Measurements from ENCODE around the gene SLC10A1. TPM values are rescaled to one million over a fixed set of nuclear protein-coding genes. Genes with fewer than 3 reads are reported as not detected.

The SLC10A1 gene
- total RNA-seq, 1 experiment from 2014 or later: not detected

DNA sequence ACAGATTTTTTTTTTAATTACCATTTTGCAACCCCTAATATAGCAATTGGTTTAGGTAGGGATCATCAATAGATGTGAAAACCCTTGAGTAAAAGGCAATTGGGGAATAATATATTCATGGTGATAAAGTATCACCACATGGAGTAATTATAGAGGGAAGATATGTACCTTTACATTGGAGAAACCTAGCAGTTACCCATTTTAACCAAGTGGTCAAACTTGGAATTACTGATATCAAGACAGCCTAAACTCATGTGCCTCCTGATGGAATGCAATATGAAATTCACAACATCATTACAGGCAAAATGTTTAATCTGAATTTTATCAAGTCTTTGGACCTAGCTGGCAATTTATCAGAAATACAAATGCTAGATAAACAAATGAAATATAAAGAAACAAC, 6.7 kb upstream of the SLC10A1 start:
- no peak overlapping the region for H3K27ac ChIP-seq (ENCODE audit: low read depth, low read length, poor library complexity, severe bottlenecking)
- TF ChIP-seq, protein P1, sequence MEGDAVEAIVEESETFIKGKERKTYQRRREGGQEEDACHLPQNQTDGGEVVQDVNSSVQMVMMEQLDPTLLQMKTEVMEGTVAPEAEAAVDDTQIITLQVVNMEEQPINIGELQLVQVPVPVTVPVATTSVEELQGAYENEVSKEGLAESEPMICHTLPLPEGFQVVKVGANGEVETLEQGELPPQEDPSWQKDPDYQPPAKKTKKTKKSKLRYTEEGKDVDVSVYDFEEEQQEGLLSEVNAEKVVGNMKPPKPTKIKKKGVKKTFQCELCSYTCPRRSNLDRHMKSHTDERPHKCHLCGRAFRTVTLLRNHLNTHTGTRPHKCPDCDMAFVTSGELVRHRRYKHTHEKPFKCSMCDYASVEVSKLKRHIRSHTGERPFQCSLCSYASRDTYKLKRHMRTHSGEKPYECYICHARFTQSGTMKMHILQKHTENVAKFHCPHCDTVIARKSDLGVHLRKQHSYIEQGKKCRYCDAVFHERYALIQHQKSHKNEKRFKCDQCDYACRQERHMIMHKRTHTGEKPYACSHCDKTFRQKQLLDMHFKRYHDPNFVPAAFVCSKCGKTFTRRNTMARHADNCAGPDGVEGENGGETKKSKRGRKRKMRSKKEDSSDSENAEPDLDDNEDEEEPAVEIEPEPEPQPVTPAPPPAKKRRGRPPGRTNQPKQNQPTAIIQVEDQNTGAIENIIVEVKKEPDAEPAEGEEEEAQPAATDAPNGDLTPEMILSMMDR (conservative IDR thresholded peaks at IDR 0.05; ENCODE audit: low read depth, low read length): peak; percentile 29; the same call in 1 of the 2 replicates
- no peak for TF ChIP-seq EZH2 (IDR thresholded peaks at IDR 0.05; ENCODE audit: borderline replicate concordance, low read depth, low read length, poor library complexity, severe bottlenecking)
- H3K4me3 ChIP-seq (ENCODE audit: low read depth, low read length, poor library complexity, severe bottlenecking): no peak overlapping the region
- no TSS peak for BruUV-seq (replicated peaks)
- no peaks in the 10 kb centered on the region for H3K36me3 ChIP-seq (ENCODE audit: insufficient read depth, low read length, poor library complexity, severe bottlenecking)
- no peaks in the 10 kb centered on the region for H3K4me1 ChIP-seq (ENCODE audit: insufficient read depth, low read length, poor library complexity, severe bottlenecking)
- DNase-seq (ENCODE audit: low spot score): no peak
- H3K27me3 ChIP-seq (replicated peaks; ENCODE audit: insufficient read depth, low read depth, low read length, poor library complexity): peaks cover 4% of the 10 kb centered on the region
- ChIA-PET CTCF (no interaction called here), POLR2A (ENCODE audit: low non-redundant PET) (no interaction called here)
- H3K9me3 ChIP-seq (ENCODE audit: low read depth, low read length, poor library complexity, severe bottlenecking): no peaks in the 10 kb centered on the region
- intact Hi-C loops (cut with micrococcal nuclease; ENCODE audit: unreplicated experiment): no loop called here

DNA sequence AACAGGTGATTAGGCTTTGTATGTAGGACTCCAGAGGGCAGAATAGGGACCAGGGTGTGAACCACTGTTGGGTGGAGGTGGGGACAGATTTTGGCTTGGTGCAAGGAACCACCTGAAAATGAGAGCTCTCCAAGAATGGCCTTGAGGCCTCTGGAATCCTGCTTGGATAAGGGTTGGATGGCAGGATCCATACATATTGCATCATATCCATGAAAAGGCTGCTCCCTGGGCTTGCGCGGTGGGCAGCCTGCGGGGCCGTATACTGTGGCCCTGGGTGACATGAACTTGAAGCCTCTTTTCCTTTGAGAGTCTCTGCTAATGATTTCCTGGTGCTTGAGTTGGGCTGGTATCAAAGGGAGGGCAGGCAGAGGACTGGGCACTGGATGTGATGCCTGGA, 1.3 kb upstream of the SLC10A1 start:
- TF ChIP-seq EZH2 (IDR thresholded peaks at IDR 0.05; ENCODE audit: borderline replicate concordance, low read depth, low read length, poor library complexity, severe bottlenecking): no peak
- TF ChIP-seq, protein P1 (conservative IDR thresholded peaks at IDR 0.05; ENCODE audit: low read depth, low read length): no peak
- Histone ChIP-seq H3K4me3 (ENCODE audit: low read depth, low read length, poor library complexity, severe bottlenecking) (no peak overlapping the region), H3K9me3 (ENCODE audit: low read depth, low read length, poor library complexity, severe bottlenecking) (no peaks in the 10 kb centered on the region), H3K36me3 (ENCODE audit: insufficient read depth, low read length, poor library complexity, severe bottlenecking) (no peaks in the 10 kb centered on the region), H3K4me1 (ENCODE audit: insufficient read depth, low read length, poor library complexity, severe bottlenecking) (no peaks in the 10 kb centered on the region), H3K27me3 (replicated peaks; ENCODE audit: insufficient read depth, low read depth, low read length, poor library complexity) (no peaks in the 10 kb centered on the region), H3K27ac (ENCODE audit: low read depth, low read length, poor library complexity, severe bottlenecking) (no peak overlapping the region)
- intact Hi-C loops (cut with micrococcal nuclease; ENCODE audit: unreplicated experiment): no loop called here
- ChIA-PET CTCF (no interaction called here), POLR2A (ENCODE audit: low non-redundant PET) (no interaction called here)
- DNase-seq (ENCODE audit: low spot score): no peak
- BruUV-seq (replicated peaks): no TSS peak

DNA sequence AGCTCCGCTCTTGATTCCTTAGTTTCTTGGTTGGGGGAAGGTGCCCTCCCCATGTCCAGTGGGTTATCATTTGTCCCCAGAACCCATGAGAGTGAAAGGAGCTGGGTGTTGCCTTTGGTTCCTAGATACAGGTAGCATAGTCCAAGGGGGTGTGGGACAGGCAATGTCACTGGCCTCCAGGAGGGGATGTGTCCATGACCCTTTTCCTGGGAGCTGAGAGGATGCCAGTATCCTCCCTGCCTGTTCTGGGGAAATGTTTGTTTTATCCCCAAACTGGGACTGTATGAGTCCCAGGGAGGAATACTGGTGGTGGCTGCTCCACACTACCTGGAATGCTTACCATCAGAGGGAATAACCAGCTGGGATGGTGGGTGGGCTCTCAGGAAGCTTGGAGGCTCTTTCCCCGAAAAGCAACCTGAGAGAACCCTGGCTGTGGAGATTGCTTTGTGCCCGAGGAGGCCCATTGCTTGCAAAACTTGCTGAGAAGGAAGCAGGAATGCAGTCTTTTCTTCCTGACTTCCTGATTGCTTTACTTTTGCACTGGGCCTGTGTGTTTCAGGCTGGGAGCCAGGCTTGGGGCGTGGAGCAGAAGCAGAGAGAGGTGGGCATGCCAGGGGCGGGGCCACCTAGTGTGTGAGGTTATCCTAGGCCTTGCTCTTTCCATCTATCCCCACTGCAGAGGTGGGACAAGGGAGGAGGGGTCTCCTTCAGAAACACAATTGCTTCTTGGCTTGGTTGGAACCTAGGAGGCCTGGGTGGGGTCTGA, 715 bp upstream of the SLC10A1 start:
- Histone ChIP-seq H3K4me3 (ENCODE audit: low read depth, low read length, poor library complexity, severe bottlenecking) (no peak overlapping the region), H3K4me1 (ENCODE audit: insufficient read depth, low read length, poor library complexity, severe bottlenecking) (no peaks in the 10 kb centered on the region), H3K27me3 (replicated peaks; ENCODE audit: insufficient read depth, low read depth, low read length, poor library complexity) (no peaks in the 10 kb centered on the region), H3K9me3 (ENCODE audit: low read depth, low read length, poor library complexity, severe bottlenecking) (no peaks in the 10 kb centered on the region), H3K27ac (ENCODE audit: low read depth, low read length, poor library complexity, severe bottlenecking) (no peak overlapping the region), H3K36me3 (ENCODE audit: insufficient read depth, low read length, poor library complexity, severe bottlenecking) (no peaks in the 10 kb centered on the region)
- CTCF ChIA-PET: no interaction called here
- POLR2A ChIA-PET (ENCODE audit: low non-redundant PET): no interaction called here
- intact Hi-C loops (cut with micrococcal nuclease; ENCODE audit: unreplicated experiment): no loop called here
- TF ChIP-seq, protein P1 (conservative IDR thresholded peaks at IDR 0.05; ENCODE audit: low read depth, low read length): no peak
- no peak for TF ChIP-seq EZH2 (IDR thresholded peaks at IDR 0.05; ENCODE audit: borderline replicate concordance, low read depth, low read length, poor library complexity, severe bottlenecking)
- BruUV-seq (replicated peaks): no TSS peak
- no peak for DNase-seq (ENCODE audit: low spot score)

Measured in A673 (cell line).